ENCODE data around the gene TMEM132E. TPM values are rescaled to one million over a fixed set of nuclear protein-coding genes. Genes with fewer than 3 reads are reported as not detected.

Gene TMEM132E
- polyA plus RNA-seq, 4 donors, result 2.2 to 4.6 (median 3.4) TPM

GRCh38 chr17:34656801-34657200, 77.4 kb downstream of the TMEM132E start:
- DNase-seq (ENCODE audit: low read depth in 4 of 4, low spot score in 3 of 4), result no peak

GRCh38 chr17:34658811-34659560, 79.6 kb downstream of the TMEM132E start:
- DNase-seq (ENCODE audit: low read depth in 4 of 4, low spot score in 3 of 4), result no peak

GRCh38 chr17:34663714-34664113, 84.3 kb downstream of the TMEM132E start:
- no peak for DNase-seq (ENCODE audit: low read depth in 4 of 4, low spot score in 3 of 4)

GRCh38 chr17:34665150-34665806, 85.9 kb downstream of the TMEM132E start:
- DNase-seq (ENCODE audit: low read depth in 4 of 4, low spot score in 3 of 4), result no peak

GRCh38 chr17:34665819-34666763, 86.7 kb downstream of the TMEM132E start:
- DNase-seq (ENCODE audit: low read depth in 4 of 4, low spot score in 3 of 4), result no peak

GRCh38 chr17:34667656-34668055, 88.3 kb downstream of the TMEM132E start:
- no peak for DNase-seq (ENCODE audit: low read depth in 4 of 4, low spot score in 3 of 4)

- no peak for DNase-seq (ENCODE audit: low read depth in 4 of 4, low spot score in 3 of 4)
These were observed 88.8 kb downstream of the TMEM132E start for GRCh38 chr17:34668206-34668605.

- DNase-seq (ENCODE audit: low read depth in 4 of 4, low spot score in 3 of 4), result no peak
These were observed 90.1 kb downstream of the TMEM132E start for GRCh38 chr17:34669511-34669910.

GRCh38 chr17:34670618-34671017, 91.2 kb downstream of the TMEM132E start:
- DNase-seq (ENCODE audit: low read depth in 4 of 4, low spot score in 3 of 4), result no peak

GRCh38 chr17:34671191-34671590, 91.8 kb downstream of the TMEM132E start:
- no peak for DNase-seq (ENCODE audit: low read depth in 4 of 4, low spot score in 3 of 4)

- no peak for DNase-seq (ENCODE audit: low read depth in 4 of 4, low spot score in 3 of 4)
These were observed 92.9 kb downstream of the TMEM132E start for GRCh38 chr17:34672176-34672785.

- DNase-seq (ENCODE audit: low read depth in 4 of 4, low spot score in 3 of 4), result no peak
These were observed 94.1 kb downstream of the TMEM132E start for GRCh38 chr17:34673516-34673915.

- DNase-seq (ENCODE audit: low read depth in 4 of 4, low spot score in 3 of 4), result peak in 1 of 4 donors; percentile 25
These were observed 94.9 kb downstream of the TMEM132E start for GRCh38 chr17:34673995-34674890.

- DNase-seq (ENCODE audit: low read depth in 4 of 4, low spot score in 3 of 4), result no peak
These were observed 95.8 kb downstream of the TMEM132E start for GRCh38 chr17:34675143-34675542.

- no peak for DNase-seq (ENCODE audit: low read depth in 4 of 4, low spot score in 3 of 4)
These were observed 96.2 kb downstream of the TMEM132E start for GRCh38 chr17:34675605-34676004.

- DNase-seq (ENCODE audit: low read depth in 4 of 4, low spot score in 3 of 4), result no peak
These were observed 100.8 kb downstream of the TMEM132E start for GRCh38 chr17:34680151-34680550.

- no peak for DNase-seq (ENCODE audit: low read depth in 4 of 4, low spot score in 3 of 4)
These were observed 102.9 kb downstream of the TMEM132E start for GRCh38 chr17:34682305-34682704.

GRCh38 chr17:34683390-34683789, 104.0 kb downstream of the TMEM132E start:
- DNase-seq (ENCODE audit: low read depth in 4 of 4, low spot score in 3 of 4), result no peak

All from left renal pelvis (tissue), 4 donors.